T-helper 22 cell (primary cell): Measurements from ENCODE around the gene CCDC150.
"Not testable (repeated sequence)": the region's sequence is repeated elsewhere in the genome, so short reads cannot be mapped to it uniquely, and the experiment has no call there.

Experiments used
- DNase-seq: peaks from one replicate; pipeline ENCODE4 v3.0.0-alpha.2; 2020; ENCODE audit warnings: low read depth

CCDC150 gene

DNA sequence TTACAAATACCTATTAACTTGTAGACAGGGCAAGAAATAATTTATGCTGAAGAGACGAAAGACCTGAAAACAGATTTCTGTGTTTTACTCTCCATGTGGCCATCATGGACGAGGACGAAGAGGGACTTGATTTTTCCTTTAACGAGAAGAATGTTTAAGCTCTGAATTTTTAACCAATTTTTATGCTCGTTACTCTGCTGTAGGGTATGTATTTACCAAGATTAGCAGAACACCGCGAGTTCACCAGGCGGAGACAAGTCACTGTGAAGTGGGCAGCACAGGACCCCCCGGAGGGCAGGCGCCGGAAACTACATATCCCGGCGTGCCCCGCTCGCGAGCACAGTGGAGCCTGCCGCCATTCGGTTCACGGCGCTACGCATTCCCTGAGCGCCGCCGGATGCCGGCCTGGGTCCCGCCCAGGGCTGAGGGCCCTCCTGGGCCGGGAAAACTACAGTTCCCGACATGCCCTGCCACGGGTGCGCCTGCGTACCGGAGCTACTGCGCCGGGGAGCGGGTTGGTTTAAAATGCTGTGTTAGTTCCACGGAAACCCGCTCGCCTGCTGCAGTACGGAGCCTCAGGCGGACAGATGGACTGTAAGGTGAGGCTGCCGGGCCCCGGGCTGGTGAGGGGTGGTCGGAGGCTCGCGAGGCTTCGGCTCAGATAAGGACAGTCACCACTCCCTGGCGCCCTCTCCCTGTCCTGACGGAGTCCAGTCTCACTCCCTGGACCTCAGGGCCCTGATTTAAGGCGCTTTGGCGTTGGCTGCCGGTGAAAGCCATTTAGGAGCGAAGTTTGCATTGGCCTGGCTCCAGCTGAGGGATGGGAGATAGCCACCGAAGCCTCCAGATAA is at the start of gene CCDC150:
Gene CCDC150, plus strand, starts transcription at position 536 of the 851 bp plus-strand sequence. Its CDS starts 52 bp downstream, at position 588.
- peak; percentile 87 for DNase-seq

DNA sequence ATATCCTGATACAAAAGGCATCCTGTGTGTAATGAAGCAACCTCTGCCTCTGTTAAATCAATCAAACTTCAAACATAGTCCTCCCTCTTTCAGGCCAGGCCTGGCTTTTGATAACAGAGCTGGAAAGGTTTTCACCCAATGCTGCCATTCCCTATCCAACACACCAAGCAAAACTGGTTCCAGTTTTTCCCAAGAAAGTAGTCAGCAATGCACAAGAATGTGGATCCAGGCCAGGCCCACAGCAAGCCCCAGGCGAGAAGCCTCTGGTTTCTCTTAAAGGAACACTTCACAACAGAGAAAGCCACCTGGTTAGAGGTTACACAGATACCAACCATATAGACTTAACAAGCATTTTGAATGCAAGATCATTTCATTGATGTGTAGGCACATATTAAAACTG is 49.2 kb upstream of the CCDC150 start:
- no peak for DNase-seq

DNA sequence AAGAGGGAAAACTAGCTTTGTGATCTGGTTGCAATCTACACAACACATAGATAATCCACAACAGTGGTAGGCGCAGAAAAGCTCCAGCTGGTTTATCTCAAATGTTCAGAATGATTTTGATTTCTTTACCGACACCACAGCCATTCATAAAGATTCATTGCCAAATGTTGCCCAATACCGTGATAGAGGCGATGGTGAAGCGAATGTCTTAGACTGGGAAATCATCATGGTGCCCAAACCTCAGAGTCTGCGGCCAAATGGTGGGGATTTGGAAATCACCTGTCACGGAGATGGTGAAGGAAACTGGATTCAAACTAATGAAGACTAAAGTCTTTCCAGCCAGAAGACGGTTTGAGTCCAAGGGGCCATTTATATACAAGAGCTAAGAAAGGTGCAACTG is 48.5 kb upstream of the CCDC150 start:
- DNase-seq: no peak

DNA sequence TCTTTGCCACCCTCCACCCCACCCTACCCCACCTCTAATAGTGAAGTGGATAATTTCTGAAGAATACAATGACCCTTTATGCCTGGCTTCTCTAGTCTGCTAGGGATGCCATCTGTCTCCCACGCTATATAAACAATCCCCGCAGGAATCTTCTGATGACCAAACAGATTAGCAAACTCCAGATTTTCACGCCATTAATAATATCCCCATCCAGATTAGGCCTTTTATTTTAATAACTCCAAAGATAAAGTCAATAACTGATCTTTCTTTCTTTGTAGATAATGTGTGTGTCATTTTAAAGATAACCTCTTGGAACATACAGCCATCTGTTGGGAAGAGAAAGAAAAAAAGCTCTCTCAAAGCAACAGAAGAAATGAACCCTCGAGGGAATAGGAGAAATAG is 47.9 kb upstream of the CCDC150 start:
- no peak for DNase-seq

DNA sequence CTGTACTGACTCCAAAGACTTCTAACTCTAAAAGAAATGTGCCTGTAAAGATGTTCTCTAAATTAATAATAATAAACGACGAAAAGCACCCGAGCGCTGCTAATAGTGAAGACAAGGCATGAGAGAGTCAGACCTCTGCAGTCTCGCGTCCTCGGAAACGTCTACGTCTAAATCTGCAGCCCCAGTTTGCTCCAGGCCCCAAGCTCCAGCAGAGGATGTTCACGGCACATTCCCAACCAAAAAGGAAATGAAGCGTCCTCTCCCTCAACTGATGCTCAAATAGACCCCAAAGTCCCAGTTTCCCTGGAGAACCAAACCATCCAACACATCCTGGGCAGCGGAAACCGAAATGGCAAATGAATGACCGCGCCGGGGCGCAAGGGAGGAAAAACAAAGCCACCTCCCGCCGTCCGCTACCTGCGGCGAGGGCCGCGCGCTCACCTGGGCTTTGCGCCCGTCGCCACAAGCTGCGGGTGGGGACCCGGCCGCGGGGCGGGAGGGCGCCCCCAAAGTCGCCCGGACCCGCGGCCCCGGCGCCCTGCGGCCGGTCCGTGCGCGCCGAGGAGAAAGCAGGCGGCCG is 47.1 kb upstream of the CCDC150 start:
- DNase-seq: no peak

DNA sequence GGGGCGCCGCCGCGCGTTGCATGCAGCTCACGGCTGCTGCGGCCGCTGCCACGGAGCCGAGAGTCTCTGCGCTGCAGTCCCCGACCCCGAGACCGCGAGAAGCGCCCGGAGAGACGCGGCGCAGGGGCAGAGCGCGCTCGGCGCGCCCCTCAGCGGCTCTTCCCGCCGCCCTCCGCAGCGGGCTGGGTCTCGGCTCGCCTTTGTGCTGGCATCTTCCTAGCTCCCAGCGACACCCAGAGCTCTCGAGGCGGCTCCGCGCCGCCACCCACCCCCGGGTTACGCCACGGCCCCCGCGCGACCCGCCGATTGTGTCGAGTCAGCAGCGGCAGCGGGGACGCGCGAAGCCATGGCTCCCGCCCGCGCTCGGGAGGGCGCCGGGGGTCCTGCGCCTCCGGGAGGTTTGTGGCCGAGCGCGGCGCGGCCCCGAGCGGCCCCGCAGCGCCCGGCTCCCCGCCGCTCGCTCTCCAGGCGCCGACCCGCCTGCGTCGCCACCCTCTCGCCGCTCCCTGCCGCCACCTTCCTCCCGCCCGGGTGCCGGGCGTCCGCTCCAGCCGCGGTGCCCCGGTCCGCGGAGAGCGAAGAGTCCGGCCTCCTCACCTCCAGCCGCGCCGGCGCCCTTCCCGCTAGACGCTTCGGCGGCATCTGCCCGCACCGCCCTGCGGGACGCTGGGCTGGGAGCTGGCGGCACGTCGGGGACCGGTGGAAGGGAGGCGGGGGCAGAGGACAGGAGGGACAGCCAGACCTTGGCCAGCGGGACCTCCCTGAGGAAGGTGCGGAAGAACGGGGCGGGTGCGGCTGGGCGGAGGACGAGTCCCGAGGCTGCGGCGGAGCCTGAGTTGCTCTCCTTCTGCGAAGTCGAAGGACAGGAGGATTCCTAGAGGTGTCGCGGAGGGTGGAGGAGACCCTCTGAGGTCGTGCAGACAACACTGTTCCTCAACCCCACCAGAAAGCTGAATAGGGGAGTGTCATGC is 46.3 kb upstream of the CCDC150 start, which contains the start of gene HECW2:
Gene HECW2, minus strand, starts transcription at position 644 of the 971 bp plus-strand sequence.
- no peak for DNase-seq

DNA sequence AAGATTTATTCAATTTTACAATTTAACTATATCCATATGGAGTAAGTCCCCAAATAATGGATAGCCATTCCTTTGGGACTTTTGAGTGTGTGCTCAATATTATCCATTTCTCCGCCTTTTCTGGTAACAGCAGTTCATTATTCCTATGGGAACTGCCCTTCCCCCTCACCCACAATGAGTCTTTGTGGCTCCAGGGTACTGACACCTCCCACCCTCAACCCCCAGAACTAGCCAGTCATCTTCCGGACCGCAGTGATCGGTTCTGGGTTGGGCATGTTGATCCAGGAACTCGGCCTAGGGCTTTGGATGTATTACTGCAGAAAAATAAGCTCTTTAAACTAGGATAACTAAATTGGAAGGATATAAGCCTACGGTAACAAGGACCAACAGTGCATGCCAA is 45.4 kb upstream of the CCDC150 start:
- DNase-seq: no peak

DNA sequence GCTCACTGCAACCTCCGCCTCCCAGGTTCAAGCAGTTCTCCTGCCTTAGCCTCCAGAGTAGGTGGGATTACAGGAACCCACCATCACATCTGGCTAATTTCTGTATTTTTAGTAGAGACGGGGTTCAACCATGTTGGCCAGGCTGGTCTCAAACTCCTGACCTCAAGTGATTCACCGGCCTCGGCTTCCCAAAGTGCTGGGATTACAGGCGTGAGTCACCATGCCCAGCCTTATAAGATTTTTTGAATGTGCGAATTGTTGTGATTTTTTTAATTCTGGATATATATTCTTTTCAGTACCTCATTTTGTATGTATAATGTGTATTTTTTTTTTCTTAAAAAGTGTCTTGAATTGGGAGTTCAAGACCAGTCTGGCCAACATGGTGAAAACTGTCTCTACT is 42.0 kb upstream of the CCDC150 start:
- DNase-seq: no peak

DNA sequence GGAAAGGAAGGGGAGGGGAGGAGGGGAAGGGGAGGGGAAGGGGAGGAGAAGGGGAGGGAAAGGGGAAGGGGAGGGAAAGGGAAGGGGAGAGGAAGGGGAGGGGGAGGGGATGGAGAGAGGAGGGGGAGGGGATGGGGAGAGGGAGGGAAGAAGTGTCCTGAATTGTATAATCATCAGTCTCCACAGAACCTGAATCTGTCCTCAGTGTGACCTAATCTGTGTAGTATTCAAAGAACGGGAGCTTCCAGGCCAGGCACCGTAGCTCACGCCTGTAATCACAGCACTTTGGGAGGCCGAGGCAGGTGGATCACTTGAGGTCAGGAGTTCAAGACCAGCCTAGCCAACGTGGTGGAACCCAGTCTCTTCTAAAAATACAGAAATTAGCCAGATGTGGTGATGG is 41.1 kb upstream of the CCDC150 start:
- no peak for DNase-seq

DNA sequence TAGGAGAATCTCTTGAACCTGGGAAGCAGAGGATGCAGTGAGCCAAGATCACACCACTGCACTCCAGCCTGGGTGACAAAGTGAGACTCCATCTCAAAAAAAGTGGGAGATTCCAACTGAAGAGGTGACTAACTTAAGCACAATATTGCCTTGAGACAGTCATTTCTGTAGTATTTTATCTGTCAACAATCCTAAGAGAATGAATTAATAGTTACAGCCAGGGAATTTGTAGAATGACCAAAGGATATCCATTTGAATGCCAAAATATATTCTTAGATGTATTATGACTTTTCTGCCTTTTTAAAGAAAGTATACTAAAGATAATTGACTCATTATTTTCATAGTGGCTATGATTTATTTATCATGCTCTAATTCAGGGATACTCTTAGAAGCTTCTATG is 40.7 kb upstream of the CCDC150 start:
- DNase-seq: no peak

DNA sequence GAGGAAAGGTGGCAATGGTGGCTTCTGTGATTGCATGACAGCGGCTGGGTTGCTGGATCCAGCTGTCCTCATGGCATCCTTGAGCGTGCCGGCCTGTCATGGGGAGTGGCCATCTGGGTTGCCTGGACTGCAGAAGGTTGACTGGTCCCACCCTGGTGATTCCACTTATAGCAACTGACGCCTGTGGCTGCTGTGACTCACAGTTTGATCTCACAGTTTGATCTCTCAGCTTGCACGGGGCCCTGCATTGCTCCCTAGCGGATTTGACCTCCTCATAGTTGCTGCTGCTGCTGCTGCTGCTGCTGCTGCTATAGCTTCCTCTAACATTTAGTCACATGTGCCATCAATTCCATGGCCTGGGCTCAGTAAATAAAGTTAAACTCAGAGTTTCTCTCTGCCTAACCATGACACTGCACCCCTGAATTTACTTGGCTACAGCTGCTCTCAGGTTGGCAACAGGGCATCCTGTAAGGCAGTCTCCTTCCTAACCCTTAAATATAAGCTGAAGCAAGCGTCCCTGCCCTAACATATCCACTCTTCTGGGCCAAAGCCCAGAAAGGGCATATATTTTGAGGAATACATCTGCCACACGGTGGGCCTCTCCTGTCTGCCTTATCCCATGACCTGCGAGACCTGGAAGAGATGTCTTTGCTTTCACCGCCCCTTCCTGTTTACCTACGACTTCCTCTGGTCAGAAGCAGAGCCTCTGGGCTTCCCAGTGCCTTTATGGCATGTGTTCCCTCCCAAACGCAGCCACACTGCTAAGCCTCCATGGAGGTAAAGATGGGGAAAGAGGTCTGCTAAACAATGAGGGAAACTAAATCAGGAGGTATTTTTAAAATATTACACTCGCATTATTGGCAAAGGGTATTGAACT is 37.8 kb upstream of the CCDC150 start:
- no peak for DNase-seq

DNA sequence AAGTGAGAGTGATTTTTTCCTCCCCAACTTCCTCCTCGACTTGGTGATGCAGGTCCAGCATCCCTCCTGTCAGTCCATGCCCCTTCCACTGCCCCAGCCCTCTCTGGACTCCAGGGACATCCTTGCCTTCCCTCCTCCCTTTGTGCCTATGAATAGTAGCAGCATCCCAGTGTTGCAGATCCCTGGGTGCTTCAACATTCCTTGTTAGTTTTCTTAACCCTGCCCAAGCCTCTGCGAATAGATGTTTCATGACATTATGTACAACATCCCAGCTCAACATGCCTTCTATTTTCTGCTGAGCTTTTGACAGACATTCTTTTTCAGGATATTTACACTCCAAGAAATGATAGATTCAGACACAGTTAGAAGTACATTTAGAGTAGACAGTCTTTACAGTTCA is 35.3 kb upstream of the CCDC150 start:
- no peak for DNase-seq

DNA sequence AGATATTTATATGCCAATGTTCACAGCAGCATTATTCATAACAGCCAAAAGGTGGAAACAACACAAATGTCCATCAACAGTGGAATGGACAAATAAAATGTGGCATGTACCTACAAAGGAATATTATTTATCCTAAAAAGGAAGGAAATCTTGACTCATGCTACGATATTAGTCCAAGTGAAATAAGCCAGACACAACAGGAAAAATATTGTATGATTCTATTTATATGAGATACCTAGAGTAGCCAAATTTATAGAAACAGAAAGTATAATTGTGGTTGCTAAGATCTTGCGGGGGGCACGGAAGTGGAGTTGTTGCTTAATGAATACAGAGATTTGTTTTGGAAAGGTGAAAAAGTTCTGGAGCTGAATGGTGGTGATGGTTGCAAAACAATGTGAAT is 33.0 kb upstream of the CCDC150 start:
- no peak for DNase-seq

DNA sequence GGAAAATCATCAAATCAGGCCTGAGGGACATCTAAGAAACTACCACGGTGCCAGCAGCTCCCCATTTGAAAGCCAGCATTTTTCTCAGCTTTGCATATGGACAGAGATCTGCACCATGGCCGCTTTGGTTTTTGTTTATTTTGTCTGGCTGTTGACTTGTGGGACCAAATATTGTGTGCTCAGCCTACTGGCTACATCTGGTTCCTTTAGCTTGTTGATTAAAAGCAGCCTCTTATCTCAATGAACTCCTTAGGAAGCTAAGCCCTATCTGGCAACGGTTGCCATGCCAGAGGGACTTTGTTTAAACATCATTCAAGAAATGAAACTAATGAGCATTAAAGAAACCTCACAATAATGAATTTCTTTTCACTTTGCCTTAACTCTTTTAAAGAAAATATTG is 32.4 kb upstream of the CCDC150 start:
- no peak for DNase-seq

DNA sequence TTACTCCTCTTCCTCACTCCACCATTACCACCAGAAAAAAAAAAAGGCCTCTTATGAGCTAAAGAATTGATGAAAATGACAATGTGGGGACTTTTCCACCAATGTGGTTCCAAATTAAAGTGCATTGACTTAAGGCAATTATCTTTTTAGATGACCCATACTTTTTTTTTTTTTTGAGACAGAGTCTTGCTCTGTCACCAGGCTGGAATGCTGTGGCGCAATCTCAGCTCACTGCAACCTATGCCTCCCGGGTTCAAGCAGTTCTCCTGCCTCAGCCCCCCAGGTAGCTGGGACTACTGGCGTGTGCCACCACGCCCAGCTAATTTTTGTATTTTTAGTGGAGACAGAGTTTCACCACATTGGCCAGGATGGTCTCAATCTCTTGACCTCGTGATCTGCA is 31.6 kb upstream of the CCDC150 start:
- not testable (repeated sequence) for DNase-seq

DNA sequence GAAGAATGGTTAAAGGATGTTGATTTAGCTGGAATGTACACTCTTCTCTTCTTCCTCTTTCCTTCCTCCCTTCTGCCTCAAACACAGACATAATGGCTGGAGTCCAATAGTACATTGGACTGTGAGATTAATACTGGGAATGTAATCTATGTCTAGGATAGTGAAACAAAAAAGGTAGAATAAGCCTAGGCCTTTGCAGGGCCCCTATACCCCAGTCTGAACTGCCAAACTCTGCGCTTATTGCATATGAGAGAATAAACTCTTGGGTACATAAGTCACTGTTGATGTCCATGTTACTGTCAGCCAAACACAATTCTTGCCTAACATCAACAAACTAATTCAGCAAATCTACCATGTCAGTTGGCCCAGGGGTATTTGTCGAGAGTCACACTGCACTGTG is 29.7 kb upstream of the CCDC150 start:
- no peak for DNase-seq

DNA sequence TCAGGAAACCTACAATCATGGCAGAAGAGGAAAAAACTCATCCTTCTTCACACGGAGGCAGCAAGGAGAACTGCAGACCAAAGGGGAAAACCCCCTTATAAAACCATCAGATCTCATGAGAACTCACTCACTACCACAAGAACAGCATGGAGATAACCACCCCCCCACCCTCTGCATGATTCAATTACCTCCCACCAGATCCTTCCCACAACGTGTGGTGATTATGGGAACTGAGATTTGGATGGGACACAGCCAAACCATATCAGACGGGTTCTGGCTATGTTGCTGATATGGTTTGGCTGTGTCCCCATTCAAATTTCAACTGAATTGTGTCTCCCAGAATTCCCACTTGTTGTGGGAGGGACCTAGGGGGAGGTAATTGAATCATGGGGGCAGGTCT is 28.7 kb upstream of the CCDC150 start:
- DNase-seq: no peak

DNA sequence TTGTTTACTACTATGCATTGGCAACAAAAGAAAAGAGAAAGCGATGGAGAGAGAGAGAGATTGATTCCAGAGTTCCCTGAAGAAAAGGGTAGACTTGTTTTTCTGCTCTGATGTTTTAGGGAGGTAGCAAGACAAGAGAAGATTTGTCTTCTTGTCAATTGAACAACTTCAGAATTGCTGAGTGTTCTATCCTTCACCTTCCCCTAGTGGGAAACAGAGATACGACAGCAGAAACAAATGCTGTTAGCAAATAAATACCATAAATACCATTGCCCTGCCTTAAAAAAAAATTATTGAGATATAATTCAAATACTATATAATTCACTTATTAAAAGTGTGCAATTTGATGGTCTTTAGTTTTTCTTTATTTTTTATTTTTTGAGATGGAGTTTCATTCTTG is 26.2 kb upstream of the CCDC150 start:
- no peak for DNase-seq

DNA sequence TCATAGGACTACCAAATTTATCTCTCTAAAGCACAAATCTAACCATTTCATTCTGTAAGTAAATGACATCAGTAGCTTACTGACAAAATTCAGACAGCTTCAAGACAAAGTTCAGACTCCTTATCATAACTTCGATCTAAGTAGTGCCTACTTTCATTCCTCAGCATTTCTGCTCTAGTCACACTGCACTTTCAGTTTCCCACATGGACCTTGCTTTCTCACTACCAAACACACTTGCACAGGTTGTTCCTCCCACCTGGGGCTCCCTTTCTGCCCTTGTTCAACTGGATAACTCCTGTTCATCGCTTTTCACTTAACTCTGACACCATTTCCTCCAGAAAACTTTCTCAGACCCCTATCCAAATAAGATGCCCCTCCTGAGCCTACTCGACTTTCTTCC is 22.1 kb upstream of the CCDC150 start:
- no peak for DNase-seq

DNA sequence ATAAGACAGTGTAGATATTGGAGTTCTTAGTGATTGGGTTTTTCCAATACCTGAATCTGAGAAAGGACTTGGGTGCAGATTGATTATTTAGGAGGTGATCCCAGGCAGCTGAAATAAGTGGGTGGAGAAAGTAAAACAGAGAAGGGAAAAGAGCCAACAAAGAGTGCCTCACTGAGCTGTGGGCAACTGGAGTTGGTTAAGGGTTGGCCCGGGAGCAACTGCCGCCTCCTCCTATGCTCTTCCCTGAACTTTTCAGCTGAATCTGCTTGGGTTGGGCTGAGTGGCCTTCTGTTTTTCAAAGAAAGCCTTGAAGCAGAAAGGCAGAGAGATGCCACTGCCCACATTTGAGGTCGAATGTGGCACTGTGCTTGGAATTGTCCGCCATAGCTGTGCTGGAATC is 20.9 kb upstream of the CCDC150 start:
- no peak for DNase-seq

DNA sequence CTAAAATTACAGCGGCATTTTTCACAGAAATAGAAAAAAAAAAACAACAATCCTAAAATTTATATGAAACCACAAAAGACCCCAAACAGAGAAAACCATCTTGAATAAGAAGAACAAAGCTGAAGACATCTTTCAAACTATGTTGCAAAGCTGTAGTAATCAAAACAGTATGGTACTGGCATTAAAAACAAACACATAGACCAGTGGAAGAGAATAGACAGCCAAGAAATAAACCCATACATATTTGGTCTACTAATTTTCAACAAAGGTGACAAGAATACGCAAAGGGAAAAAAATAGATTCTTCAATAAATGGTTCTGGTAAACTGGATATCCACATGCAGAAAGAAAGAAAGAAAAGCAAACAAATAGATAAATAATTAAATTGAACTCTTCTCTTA is 9.0 kb upstream of the CCDC150 start:
- DNase-seq: no peak

DNA sequence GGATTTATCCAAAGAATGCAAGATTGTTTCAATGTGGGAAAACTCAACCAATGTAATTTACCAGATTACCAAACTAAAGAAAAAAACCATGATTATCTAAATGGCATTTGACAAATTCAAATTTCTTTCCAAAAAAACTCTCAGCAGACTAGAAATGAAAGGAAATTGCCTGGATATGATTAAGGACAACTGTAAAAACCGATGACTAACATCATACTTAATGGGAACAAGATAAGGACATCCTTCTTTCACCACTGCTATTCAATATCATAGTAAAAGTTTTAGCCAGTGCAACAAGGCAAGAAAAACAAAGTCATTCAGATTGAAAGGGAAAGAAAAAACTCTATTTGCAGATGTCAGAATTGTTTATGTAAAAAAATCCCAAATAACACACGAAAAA is 4.4 kb upstream of the CCDC150 start:
- DNase-seq: no peak
